Dermis blood vessel endothelial cell (primary cell): Measurements from ENCODE around the gene AP1G1. TPM values are rescaled to one million over a fixed set of nuclear protein-coding genes. Genes with fewer than 3 reads are reported as not detected.
"Not testable (repeated sequence)": the region's sequence is repeated elsewhere in the genome, so short reads cannot be mapped to it uniquely, and the experiment has no call there.

Source experiments
- DNase-seq: peaks from one replicate; pipeline ENCODE4 v3.0.0; 2010
- total RNA-seq: library from RNA; depleted of rRNA; stranded (reverse); fragments of >200 nt; gene quantifications from 2 replicates; pipeline ENCODE4 v1.2.3, GENCODE V29; 2014

Gene AP1G1
- total RNA-seq, 1 donor from 2014 or later = 69.1 TPM

DNA sequence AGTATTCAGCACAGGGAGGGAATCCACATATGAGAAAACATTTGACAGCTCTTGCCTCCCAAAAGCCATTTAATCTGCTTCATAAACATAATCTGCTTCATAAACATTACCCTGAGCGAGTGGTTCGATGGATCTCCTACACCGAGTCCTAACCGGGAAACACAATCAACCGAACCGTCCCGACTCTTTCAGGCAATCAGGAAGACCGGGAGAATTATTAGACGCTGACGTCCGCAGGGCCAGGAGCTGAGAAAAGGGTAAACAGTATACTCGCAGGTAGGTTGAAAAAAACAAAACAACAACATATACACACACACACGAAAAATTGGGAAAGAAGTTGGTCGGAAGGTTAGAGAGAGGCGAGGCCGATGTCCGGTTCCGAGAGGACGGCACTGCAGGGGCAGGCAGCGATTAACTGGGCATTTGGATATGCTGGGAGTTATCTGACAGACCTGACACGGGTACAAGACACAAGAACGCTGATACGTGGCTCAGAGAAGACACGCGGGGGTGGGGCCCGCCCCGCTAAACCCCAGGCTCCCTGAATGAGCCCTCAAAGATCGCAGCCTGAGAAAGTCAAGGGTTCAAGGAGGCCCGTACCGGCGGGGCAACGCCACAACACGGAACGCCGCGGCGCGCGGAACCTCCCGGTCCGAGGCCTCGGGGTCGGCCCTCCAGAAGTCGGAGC lies 585 bp downstream of the AP1G1 start:
- DNase-seq = peak; percentile 49

DNA sequence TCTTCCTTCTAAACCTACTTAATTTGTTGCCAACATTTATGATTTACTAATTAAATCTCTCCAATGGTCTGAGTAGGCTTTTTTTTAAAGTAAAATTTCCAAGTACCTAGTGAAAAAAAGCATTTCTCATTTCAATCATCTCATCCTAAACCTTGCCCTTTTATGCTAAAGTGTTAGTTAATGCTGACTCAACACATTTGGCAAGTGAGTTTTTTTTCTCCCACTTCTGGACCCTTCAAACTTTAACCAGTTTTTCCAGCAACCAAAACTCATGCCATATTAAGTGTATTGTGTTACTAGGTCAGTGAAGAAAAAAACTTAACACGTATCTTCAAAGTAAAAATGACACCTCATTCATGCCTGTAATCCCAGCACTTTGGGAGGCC lies 5.3 kb downstream of the AP1G1 start:
- DNase-seq = no peak

DNA sequence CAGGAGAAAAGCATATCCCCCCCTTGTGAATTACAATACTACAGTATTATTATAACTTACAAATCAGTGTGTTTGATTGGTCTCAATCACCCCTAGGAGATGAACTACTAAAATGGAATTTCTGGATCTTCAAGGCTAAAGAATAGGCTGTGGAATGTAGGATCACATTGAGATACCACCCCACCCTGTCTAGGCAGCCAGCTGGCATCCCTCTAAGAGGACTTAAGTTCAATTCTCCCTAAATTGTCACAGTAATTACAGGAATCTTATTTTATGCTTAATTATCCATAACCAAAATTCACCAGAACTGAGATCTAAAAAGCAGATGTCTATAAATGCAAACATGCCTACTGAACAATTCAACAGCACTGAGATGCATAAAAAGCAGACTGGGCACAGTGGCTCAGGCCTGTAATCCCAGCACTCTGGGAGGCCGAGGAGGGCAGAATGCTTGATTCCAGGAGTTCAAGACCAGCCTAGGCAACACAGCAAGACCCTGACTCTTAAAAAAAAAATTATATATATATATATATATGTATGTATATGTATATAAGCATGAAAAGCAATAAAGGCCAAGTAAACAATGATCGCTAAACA lies 12.0 kb downstream of the AP1G1 start:
- no peak for DNase-seq

- no peak for DNase-seq
Measured at GRCh38 chr16:71794943-71795342, 13.7 kb downstream of the AP1G1 start.

DNA sequence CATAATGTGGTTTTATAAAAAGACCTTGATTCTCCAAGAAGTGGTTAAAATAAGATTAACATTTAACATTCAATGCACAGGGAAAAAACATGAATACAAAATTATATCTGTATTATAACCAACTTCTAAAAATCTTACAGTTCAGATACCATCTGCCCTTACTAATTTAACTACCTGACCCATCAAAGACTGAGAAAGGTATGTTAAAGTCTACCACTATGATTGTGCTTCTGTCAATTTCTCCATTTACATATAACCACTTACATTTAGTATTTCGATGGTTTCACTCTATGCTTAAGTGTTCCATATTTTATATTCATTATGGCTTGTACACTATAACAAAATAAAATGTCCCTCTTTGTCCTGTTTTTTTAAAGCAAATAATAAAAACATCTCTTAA lies 14.6 kb downstream of the AP1G1 start:
- DNase-seq = no peak

DNA sequence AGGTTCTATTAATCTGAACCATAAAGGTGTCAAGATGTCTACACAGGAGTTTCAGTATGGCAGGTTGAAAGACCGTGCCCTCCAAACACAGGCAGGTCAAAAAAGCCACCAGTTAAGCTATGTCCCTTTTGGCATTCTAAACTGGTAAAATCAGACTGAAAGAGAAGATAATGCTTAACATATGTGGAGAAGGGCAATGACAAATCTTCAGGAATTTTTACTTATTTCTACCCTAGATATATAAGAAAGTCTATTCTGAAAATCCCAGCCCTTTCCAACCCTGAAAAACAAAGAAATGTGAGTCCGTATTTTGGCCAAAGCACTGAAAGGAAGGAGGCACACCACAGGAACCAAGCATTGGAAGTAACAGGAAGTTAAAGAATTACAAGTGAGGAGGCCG lies 16.5 kb downstream of the AP1G1 start:
- peak; percentile 5 for DNase-seq

DNA sequence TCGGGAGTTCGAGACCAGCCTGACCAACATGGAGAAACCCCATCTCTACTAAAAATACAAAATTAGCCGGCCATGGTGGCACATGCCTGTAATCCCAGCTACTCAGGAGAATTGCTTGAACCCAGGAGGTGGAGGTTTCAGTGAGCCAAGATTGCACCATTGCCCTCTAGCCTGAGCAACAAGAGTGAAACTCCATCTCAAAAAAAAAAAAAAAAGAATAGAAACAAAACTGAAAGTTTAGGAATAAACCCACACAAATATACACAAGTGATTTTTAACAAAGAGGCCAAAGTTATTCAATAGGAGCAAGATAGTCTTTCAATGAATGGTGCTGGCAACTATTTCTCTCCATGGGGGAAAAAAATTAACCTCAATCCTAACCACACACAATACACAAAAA lies 18.3 kb downstream of the AP1G1 start:
- not testable (repeated sequence) for DNase-seq

- no peak for DNase-seq
Measured at GRCh38 chr16:71789136-71789535, 19.5 kb downstream of the AP1G1 start.

GRCh38 chr16:71788578-71788977 lies 20.1 kb downstream of the AP1G1 start:
- DNase-seq = no peak

- DNase-seq = not testable (repeated sequence)
Measured at GRCh38 chr16:71785143-71785542, 23.5 kb downstream of the AP1G1 start.

- DNase-seq = no peak
Measured at GRCh38 chr16:71784093-71784492, 24.5 kb downstream of the AP1G1 start.

DNA sequence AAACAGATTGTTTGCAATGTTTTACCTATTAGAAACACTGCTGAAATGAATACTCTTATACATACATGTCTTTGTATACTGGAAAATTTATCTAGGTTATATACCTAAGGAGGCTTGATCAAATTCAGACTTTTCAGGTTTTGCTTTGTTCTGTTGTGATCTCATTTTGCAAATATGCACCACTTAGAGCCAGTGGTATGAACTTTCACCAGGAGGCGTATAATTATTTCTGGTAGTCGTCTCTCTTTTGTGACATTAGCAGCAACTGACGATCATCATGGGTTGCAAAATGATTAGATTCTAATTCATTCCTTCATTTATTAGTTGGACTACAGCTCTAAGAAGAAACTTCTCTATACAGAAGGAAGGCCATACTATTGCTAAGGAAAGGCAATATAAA lies 26.9 kb downstream of the AP1G1 start:
- DNase-seq = no peak

DNA sequence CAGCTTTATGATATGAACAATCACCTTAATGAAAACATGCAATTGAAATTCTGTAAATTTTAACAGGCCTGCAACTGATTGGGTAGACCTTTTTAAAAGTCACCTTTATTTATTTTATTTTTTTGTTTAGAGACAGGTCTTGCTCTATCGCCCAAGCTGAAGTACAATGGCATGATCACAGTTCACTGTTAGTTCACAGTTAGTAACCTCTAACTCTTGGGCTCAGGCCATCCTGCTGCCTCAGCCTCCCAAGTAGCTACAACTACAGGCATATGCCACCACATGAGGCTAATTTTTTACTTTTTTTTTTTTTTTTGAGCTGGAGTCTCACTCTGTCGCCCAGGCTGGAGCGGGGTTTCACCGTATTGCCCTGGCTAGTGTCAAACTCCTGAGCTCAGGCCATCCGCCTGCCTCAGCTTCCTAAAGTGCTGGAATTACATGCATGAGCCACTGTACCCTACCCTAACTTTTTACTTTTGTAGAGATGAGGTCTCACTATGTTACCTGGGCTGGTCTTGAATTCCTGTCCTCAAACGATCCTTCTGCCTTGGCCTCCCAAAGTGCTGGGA lies 28.0 kb downstream of the AP1G1 start:
- no peak for DNase-seq

- no peak for DNase-seq
Measured at GRCh38 chr16:71778780-71779179, 29.9 kb downstream of the AP1G1 start.

GRCh38 chr16:71777329-71777728 lies 31.3 kb downstream of the AP1G1 start:
- DNase-seq = no peak

DNA sequence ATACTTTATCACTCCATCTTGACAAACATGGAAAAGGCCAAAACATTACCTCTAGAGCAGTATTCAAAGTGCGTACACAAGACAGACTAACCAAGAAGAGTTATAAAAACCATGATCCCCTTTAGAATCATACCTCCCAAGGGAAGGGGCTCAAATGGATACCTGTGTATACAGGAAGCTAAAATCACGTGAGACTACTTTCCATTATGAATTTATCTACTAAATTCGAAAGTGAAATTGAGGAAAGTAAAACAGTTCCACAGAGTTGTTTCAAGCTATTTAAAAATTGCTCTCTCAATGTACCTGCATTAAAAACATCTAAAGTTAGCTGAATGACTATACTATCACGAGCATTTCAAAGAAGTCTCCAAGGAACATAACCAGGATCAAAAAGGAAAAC lies 32.7 kb downstream of the AP1G1 start:
- no peak for DNase-seq

- DNase-seq = no peak
Measured at GRCh38 chr16:71771571-71771970, 37.1 kb downstream of the AP1G1 start.

DNA sequence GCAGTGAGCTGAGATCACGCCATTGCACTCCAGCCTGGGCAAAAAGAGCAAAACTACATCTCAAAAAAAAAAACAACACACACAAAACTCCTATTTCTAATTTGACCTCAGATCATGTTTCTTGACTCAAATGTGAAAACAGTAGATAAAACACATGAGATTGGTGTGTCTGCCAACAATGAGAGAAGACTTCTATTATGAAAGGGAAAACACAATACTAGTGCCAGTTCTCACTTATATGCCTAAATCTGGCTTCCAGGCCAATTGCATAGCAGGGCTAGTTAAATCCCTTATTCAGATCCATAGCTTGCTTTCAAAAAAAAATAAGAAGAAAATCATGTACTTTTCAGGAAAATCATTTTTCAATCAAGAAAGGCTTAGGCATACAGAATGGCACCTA lies 39.4 kb downstream of the AP1G1 start:
- no peak for DNase-seq

DNA sequence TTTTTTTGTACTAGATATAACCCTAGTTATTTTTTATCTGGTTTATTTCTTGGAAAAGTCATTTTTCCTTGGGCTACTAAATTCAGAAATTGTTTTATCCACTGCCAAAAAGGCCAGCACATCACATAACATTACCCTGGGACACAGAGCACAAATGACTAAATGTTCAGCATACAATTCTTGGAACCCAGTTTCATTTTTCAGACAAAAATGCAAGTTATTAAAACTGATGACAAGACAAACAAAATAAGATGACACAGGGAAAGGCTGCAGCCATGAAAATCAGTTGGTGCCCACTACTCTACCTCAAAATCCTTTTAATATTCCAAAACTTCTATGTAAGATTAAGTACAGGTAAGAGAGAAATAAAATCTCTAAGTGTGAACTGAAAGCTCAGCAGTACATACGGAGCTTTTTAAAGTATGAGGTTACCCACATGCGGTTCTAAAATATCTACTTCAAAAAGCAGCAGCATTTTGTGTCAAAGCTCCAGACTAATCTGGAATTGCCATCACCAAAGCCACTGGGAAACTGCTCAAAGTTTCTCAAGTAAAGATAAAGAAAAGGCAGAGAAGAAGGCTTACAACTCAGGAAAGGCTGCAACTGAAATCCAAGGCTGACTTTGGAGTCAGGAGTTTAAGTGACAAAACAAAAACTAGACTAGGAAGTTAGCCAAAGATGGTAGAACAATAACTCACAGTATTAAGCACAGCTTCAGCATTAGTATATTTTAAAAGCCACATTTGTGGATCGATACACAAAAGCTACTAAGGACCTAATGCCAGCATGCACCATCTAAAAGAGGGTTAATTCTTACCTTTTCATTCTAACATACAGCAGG lies 41.4 kb downstream of the AP1G1 start:
- DNase-seq = peak; percentile 23

DNA sequence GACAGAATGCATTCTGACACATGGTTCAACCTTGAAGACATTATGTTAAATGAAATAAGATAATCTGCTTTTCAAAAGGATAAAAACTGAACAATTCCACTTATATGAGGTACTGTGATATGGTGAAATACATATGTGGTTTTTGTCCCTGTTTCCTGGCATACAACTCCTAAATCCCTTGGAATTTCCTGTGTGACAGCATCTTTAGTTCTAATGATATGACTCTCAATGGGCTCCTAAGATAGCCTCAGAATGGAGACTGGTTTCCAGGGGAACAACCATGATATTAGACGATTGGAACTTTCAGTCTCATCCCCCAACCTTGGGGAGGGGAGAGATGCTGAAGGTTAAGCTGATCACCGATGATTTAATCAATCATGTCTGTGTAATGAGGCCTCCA lies 46.4 kb downstream of the AP1G1 start:
- peak; percentile 39 for DNase-seq

GRCh38 chr16:71761097-71761496 lies 47.5 kb downstream of the AP1G1 start:
- DNase-seq = no peak

GRCh38 chr16:71758293-71758760 lies 50.3 kb downstream of the AP1G1 start:
- DNase-seq = no peak

DNA sequence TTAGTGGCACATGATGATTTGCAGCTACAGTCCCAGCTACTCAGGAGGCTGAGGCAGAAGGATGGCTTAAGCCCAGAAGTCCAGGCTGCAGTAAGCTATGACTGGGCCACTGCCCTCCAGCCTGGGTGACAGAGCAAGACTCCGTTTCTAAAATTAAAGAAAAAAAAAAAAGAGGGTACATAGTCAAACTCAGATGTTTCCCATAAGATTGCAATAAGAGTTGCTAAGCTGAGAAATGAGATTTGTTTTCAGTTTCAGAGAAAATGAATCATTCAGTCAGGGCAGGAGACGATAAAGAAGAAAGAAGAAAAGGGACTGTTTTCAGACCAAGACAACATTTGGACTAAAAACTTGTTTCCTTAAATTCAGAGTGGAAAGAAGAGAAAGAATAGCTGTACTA lies 54.0 kb downstream of the AP1G1 start:
- DNase-seq = no peak
